ENCODE results near the gene IL18R1.

DNA sequence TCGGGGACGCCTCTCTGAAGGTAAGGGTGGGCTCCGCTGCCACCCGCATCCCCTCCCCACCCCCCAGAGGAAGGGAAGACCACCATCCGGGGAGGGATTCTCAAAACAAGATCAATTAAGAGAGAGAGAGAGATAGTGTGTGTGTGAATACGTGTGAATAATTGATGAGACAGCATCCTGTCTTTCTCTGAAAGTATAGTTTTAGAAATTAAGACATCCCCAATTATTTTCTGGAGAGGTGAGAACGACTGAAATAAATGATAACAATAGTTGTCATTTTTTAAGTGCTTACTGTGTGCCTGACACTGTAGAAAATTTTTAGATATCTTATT is 751 bp downstream of the IL18R1 start:
- TF ChIP-seq, protein P1, sequence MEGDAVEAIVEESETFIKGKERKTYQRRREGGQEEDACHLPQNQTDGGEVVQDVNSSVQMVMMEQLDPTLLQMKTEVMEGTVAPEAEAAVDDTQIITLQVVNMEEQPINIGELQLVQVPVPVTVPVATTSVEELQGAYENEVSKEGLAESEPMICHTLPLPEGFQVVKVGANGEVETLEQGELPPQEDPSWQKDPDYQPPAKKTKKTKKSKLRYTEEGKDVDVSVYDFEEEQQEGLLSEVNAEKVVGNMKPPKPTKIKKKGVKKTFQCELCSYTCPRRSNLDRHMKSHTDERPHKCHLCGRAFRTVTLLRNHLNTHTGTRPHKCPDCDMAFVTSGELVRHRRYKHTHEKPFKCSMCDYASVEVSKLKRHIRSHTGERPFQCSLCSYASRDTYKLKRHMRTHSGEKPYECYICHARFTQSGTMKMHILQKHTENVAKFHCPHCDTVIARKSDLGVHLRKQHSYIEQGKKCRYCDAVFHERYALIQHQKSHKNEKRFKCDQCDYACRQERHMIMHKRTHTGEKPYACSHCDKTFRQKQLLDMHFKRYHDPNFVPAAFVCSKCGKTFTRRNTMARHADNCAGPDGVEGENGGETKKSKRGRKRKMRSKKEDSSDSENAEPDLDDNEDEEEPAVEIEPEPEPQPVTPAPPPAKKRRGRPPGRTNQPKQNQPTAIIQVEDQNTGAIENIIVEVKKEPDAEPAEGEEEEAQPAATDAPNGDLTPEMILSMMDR (conservative IDR thresholded peaks at IDR 0.05) = no peak
- no peak for TF ChIP-seq EZH2 (IDR thresholded peaks at IDR 0.05; ENCODE audit: low read depth)

Measured in PC-9 (cell line).